DMS53 treated with DMSO at 0.1 percent for 48 hours (cell line): ENCODE data around the gene PTPN4.
"Not testable (repeated sequence)": the region's sequence is repeated elsewhere in the genome, so short reads cannot be mapped to it uniquely, and the experiment has no call there.

Experiments used
- DNase-seq: peaks from one replicate; lab custom pipeline; 2025; ENCODE audit not compliant: unreplicated experiment; lab: John Stamatoyannopoulos, UW

The PTPN4 gene

DNA sequence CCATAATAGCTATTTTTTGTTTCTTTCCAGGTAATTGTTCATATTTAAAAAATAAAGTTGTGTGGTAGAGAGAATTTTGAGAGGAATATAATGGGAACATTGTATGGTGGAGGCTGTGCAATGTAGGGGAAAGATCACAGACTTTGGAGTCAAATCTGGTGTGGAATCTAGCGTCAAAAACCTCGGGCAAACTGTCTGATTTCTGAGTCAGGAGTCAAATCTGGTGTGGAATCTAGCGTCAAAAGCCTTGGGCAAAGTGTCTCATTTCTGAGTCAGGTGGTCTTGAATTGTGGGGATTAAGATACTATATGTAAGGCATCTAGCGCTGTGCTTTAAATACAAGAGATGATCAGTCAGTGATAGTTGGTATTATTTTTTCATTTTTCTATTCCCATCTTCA is 5.1 kb downstream of the PTPN4 start:
- DNase-seq: no peak

DNA sequence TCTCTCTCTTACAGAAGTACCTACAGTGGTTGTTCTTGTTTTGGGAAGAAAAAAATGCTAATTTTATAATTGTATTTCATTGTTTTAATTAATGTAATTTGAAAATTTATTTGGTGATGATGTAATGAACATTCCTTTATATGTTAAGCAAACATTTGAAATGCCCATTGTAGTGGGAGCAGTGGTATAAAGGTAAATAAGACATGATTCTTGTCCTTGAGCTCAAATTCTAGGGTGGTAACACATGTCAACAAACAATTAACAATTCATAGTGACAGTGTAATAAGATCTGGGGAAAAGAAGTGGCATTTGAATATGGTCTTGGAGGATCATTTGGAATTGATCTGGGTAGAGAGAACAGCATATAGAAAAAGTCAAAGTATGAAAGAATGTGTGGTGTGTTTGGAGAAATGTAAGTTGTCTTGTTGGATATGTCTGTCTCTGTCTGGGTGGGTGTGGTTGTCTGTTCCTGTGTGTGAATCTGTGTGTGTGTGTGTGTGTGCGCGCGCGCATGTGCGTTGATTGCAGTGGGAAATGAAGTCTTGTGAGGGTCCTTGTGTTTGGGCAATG is 5.8 kb downstream of the PTPN4 start:
- no peak for DNase-seq

DNA sequence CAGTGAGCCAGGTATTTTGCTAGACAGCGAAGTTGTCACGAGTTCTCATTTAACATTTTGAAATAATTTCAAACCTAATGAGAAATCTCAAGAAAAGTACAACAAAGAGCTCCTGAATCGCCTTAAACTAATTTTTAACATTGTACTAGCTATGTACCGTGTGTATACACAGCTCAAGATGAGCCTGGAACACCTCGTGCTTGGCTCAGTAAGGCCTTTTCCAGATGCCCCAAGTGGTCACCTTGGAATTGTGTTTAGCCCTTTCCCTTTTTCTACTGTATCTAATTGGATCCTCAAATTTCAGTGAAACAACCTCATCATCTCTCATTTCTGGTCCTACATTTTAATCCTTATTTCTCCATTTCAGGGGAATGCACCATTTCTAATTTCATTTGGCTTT is 7.2 kb downstream of the PTPN4 start:
- no peak for DNase-seq

DNA sequence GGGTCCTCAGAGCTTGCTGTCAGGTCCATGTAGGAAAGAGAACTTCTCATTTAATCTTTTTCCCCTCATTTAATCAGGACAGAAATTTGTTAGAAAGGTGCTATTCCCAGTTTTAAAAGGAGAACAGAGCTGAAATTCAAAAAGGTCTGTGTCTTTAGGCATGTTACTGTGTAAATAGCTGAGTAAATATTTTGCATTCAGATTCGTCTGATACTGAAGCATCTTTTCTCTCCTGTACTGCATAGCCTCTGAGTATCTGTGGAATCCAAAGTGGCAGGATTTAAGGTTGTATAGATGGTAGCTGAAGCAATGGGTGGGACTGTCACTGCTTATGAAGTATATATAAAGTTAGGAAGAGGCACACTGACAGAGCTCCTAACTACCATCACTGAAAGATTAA is 9.0 kb downstream of the PTPN4 start:
- no peak for DNase-seq

DNA sequence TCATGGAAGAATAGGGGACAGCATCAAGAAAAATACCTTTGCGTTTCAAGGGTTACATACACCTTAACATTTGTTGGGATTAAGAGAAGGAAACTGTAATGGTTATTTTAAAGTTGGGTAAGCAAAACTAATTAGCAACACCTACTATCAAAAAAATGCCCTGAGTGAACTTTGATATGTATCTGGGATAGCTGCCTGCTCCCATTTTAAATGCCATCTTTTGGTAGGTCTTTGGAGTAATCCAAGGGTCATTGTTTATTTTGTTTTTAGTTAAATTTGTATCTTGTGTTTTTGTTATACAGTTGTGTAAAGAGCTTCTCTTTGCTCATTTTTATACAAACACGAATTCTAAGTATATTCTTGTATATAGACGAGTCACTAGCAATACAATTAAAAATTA is 9.9 kb downstream of the PTPN4 start:
- no peak for DNase-seq

DNA sequence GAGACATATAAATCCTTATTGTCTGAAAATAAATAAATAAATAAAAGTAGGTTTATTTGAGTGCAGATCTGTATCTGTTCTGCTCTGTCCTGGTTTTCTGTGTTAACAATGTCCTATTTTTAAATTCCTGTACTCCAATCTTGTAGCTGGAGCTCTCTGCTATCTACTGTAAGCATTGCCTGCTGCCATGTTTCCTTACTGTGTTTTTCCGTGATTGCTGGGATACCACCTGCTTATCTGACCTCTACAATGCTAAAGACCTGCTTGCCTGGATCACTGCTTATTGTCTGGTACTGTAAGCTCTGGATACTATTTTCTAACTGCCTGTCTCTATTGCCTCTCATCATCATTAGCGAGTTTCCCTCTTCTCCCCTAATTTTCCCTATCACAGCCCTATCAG is 11.6 kb downstream of the PTPN4 start:
- DNase-seq: no peak

DNA sequence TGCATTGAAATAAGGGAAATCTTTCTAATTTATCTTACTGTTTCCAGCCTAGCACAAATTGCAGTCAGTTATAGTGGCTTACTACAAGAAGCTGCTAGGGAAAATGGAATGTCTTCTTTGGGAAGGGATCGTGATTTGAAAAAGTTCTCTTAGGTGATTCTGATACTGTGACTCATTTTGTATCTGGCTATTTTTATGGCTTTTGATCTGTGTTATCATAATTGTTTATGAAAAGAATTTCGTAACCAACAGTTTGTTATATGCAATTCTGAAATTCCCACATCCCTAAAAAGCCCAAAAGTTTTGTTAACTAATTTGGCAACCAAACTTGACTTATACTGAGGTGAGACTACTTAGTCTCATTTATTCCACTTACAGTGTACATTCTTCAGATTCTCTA is 12.4 kb downstream of the PTPN4 start:
- no peak for DNase-seq

DNA sequence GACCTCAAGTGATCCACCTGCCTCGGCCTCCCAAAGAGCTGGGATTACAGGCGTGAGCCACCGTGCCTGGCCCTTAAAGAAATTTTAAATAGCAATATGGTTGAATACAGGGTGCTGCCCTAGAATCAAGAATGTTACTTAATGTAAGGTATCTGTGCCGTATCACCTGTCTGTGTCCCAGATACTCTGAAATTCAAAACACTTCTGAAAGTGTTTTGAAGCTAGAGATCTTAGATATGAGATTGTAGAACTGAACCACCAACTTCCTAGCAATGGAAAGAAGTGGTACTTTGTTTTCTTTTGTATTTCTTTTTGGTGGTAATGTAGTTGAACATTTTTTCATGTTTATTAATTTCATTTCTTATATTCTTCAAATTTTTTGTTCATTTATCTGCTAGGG is 13.0 kb downstream of the PTPN4 start:
- no peak for DNase-seq

DNA sequence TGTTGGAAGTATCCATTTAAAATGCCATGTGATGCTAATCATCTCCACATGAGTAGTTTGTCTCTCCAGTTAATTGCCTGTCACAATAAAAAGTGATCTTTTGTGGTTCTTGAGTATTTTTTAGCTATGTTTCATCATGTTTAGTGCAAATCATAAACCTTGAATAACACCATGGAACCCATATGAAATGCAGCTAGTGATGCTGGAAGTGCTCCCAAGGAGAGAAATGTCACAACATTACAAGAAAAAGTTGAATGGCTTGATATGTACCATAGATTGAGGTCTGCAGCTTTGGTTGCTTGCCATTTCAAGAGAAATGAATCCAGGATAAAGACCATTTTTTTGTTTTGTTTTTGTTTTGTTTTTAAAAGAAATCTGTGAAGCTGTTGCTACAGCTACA is 14.3 kb downstream of the PTPN4 start:
- no peak for DNase-seq

DNA sequence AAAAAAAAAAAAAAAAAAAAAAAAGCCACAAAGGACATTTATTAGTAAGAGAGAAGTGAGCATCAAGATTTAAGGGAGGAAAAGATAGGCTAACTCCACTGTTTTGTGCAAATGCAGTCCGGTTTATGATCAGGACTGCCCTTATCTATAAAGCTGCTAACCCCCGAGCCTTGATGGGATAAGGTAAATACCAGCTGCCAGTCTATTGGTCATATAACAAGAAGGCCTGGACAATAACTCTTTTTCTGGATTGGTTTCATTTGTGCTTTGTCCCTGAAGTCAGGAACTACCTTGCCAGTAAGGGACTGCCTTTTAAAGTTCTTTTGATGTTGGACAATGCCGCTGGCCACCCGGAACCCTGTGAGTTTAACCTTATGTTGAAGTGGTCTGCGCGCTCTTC is 15.4 kb downstream of the PTPN4 start:
- no peak for DNase-seq

DNA sequence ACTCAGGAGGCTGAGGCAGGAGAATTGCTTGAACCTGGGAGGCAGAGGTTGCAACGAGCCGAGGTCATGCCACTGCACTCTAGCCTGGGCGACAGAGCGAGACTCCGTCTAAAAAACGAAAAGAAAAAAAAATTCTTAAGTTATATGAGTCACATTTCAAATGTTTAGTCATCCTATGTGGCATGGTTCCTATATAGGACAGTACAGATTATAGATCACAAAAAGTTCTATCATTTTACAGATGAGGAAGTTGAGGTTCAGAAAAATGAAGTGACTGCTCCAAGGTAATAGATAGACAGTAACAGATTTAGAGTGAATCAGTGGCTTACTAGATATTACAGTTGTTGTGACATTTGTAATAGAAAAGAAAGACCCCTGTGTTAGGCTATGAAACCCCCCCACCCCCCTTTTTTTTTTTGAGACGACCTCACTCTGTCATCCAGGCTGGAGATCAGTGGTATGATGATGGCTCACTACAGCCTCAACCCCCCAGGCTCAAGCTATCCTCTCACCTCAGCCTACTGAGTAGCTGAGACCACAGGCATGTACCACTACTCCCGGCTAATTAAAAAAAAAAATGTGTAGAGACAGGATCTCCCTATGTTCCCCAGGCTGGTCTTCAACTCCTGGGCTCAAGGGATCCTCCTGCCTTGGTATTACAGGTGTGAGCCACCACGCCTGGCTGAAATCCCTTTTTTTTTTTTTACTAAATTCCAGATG is 22.7 kb downstream of the PTPN4 start:
- DNase-seq: no peak

DNA sequence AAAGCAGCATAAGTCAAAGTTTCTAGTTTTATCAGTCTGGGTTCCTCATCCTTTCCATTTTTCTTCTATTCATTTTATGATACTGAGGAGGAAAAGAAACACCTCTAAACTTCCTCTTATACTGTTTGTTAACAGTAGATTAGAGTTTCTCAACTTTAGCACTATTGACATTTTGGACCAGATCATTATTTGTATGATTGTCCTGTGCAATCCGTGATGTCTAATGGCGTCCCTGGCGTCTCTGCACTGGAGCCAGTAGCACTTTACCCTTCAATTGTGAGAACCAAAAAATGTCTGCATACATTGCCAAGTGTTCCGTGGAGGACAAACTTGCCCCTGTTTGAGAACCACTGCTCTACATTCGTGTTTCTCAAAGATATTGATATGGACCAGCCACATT is 25.2 kb downstream of the PTPN4 start:
- DNase-seq: no peak

DNA sequence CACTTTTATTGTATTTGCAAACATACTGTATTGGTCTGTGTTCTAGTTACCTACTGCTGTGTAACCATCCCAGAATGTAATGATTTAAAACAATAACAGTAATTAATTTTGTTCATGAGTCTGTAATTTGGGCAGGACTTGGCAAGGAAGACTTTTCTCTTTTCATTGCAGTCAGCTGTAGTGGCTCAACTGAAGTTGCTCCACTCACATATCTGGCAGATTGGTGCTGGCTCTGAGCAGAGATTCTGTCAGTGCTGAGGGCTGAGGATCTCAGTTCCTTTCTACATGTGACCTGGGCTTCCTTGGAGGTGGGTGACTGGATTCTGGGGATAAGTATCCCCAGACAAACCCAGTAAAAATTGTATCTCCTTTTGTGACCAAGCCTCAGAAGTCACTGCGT is 26.6 kb downstream of the PTPN4 start:
- no peak for DNase-seq

DNA sequence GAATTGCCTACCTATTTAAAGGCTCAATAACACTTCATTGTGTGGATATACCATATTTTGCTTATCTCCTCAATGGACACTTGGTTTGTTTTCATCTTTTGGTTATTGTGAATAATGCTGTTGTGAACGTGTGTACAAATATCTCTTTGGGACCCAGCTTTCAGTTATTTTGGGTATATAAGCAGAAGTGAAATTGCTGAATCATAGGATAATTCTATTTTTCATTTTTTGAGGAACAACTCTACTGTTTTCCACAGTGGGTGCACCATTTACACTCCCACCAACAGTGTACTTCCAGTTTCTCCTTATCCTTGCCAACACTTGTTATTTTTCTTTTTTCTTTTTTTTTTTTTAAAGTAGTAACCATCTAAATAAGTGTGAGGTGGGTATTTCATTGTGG is 29.0 kb downstream of the PTPN4 start:
- no peak for DNase-seq

DNA sequence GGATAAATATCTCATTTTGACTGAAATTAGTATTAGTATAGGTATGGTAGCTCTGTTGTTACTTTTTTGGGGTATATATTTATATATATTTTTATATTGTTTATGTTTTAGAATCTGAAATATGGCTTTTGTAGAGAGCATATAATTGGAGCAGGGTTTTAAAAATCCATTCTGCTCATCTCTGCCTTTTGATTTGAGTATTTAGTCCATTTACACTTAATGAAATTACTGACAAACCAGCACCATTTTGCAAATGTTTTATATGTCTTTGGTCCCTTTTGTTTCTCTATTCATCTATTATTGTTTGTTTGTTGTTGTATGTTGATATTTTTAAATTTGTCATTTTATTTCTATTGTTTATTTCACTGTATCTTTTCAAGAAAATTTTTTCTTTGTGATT is 30.7 kb downstream of the PTPN4 start:
- no peak for DNase-seq

DNA sequence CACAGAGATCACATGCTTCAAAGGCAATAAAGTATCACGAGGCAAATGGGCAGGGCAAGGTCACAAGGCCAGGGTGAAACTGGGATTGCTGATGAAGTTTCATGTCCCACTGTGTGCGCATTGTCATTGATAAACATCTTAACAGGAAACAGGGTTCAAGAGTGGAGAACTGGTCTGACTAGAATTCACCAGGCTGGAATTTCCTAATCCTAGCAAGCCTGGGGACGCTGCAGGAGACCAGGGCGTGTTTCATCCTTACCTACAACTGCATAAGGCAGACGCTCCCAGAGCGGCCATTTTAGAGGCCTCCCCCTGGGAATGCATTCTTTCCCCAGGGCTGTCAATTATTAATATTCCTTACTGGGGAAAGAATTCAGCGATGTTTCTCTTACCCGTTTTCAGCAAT is 33.2 kb downstream of the PTPN4 start:
- DNase-seq: no peak

DNA sequence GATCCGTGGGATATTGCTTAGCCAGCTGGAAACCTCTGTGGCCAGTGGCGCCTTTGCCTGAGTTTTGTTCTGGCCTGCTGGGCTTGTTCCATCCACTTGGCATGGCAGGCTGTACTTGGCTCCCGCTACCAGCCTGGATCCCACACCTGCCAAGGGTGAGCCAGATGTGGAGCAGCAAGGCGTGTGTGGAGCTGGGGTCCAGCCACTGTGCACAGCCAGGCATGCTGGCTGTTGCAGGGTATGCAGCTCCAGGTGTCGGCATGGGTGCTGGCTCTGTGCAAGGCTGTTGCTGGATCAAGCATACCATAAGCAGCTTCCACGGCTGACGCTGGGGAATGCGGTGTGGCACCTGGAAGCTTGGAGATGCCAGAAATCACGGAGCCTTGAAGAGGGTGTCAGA is 34.5 kb downstream of the PTPN4 start:
- no peak for DNase-seq

DNA sequence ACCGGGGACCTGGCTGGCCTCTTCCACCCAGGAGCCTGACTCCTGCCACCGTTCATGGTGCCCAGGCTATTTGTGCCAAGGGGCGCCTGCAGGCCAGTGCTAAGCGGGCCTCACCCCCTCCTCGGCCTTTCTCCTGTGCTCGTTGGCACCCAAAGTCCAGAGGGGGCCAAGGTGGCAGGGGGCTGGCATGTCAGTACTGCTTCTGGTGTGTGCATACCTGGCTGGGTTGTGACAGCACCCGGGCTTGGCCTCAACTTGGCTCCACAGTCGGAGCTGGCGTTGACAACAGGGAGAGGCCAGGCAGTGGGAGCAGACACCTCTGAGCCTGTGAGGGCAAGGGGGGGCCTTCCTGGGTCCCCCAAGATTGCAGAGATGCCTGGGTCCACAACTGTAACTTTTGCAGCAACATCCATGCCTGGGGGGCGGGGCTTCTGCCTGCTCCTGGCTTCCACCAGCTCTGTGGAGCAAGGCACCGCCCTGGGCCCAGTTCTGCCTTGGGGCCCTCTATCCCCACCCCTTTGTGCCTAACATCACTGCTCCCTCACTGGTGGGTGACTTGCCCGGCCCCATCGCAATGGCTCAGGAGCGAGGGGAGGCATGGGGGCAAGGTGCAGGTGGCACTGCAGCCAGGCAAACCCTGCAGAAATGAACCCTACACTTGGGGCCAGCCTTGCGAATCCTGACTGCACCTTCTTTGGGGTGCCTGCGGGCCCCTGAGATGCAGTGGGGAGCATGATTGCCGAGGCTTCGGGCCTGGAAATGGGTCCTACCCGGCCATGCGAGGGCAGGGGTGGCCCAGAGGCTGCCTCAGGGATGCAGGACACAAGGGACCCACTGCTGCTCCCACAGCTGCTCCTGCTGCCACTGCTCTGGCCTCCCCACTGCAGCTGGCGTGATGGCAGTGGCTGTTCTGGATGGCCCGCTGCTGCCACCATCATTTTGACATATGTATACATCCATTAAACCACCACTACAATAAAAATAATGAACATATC is 35.9 kb downstream of the PTPN4 start:
- DNase-seq: no peak

DNA sequence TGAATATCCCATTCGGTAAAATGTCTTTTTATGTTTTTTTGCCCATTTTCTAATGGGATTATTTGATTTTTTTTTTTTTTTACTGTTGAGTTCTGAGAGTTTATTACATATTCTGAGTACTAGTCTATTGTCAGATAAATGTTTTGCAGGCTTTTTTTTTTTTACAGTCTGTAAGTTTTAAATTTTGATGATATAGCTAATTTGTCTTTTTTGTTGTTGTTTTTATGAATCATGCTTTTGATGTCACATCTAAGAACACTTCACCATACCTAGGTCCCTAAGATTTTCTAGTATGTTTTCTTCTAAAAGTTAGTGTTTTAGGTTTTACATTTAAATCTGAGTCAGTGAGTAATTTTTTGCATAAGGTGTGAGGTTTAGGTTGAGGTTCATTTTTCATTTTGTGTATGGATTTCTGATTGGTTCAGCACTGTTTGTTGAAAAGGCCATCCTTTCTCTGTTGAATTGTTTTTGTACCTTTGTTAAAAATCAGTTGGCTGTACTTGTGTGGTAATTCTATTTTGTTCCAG is 40.7 kb downstream of the PTPN4 start:
- DNase-seq: no peak

DNA sequence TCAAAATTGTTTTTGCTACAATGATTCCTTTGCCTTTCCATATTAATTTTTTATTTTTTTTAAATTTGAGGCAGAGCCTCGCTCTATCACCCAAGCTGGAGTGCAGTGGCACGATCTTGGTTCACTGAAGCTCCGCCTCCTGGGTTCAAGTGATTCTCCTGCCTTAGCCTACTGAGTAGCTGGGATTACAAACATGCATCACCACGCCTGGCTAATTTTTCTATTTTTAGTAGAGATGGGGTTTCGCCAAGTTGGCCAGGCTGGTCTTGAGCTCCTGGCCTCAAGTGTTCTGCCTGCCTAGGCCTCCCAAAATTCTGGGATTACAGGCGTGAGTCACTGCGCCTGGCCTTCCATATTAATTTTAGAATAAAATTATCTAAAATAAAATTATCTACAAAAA is 41.3 kb downstream of the PTPN4 start:
- no peak for DNase-seq

DNA sequence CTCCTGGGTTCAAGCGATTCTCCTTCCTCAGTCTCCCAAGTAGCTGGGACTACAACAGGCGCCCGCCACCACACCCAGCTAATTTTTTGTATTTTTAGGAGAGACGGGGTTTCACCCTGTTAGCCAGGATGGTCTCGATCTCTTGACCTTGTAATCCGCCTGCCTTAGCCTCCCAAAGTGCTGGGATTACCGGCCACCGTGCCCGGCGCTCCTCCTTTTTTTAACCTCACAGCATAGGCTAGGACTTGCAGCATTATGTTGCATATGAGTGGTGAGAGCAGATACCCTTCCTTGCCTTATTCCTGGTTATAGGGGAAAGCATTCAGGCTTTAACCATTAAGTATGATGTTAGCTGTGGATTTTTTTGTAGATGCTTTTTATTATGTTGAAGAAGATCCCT is 42.3 kb downstream of the PTPN4 start:
- DNase-seq: not testable (repeated sequence)

DNA sequence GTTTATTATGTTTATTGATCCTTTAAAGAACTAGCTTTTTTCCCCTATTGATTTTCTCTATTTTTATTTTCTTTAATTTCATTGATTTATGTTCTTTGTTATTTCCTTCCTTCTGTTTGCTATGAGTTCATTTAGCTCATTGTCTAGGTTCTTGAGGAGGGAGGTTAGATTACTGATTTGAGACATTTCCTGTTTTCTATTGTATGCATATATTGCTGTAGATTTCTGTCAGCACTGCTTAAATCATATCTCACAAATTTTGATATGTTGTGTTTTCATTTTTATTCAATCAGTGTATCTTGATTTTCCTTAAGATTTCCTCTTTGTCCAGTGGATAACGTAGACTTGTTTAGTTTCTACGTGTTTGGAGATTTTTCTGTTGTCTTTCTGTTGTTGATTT is 43.4 kb downstream of the PTPN4 start:
- DNase-seq: no peak
